HG02943 (cell line): ENCODE data around the gene HTATIP2.
"Not testable (repeated sequence)": the region's sequence is repeated elsewhere in the genome, so short reads cannot be mapped to it uniquely, and the experiment has no call there.

ENCODE experiments used
- ATAC-seq: cut with Tn5 transposase; IDR thresholded peaks from one replicate; pipeline ENCODE4 v1.9.1; 2021; ENCODE audit warnings: mild to moderate bottlenecking, low read depth, moderate library complexity; ENCODE audit not compliant: unreplicated experiment

Gene HTATIP2

GRCh38 chr11:20369826-20370225 lies 6.3 kb downstream of the HTATIP2 start:
- ATAC-seq: no peak

- no peak for ATAC-seq
These were observed 8.6 kb downstream of the HTATIP2 start for GRCh38 chr11:20372081-20372626.

- no peak for ATAC-seq
These were observed 9.6 kb downstream of the HTATIP2 start for GRCh38 chr11:20373147-20373546.

- no peak for ATAC-seq
These were observed 10.2 kb downstream of the HTATIP2 start for GRCh38 chr11:20373568-20374209.

GRCh38 chr11:20374741-20375300 lies 11.3 kb downstream of the HTATIP2 start:
- ATAC-seq: no peak

GRCh38 chr11:20376162-20376730 lies 12.7 kb downstream of the HTATIP2 start:
- ATAC-seq: no peak

- ATAC-seq: not testable (repeated sequence)
These were observed 22.5 kb downstream of the HTATIP2 start for GRCh38 chr11:20385996-20386395.

- ATAC-seq: peak; percentile 79
These were observed 24.0 kb downstream of the HTATIP2 start, which contains the start of gene PRMT3 for GRCh38 chr11:20387261-20388095. Gene PRMT3 (plus strand): TSS chr11:20387716. CDS start chr11:20387747, 31 bp downstream.

GRCh38 chr11:20388096-20389055 lies 24.9 kb downstream of the HTATIP2 start:
- ATAC-seq: peak; percentile 31

- peak; percentile 83 for ATAC-seq
These were observed 33.8 kb downstream of the HTATIP2 start for GRCh38 chr11:20397281-20397680.

- no peak for ATAC-seq
These were observed 36.0 kb downstream of the HTATIP2 start for GRCh38 chr11:20399498-20399897.

- ATAC-seq: no peak
These were observed 39.5 kb downstream of the HTATIP2 start for GRCh38 chr11:20403059-20403458.

- no peak for ATAC-seq
These were observed 43.0 kb downstream of the HTATIP2 start for GRCh38 chr11:20406484-20406883.

- no peak for ATAC-seq
These were observed 43.8 kb downstream of the HTATIP2 start for GRCh38 chr11:20407344-20407743.

- no peak for ATAC-seq
These were observed 51.9 kb downstream of the HTATIP2 start for GRCh38 chr11:20415432-20415831.

- ATAC-seq: no peak
These were observed 54.3 kb downstream of the HTATIP2 start for GRCh38 chr11:20417771-20418170.

- ATAC-seq: no peak
These were observed 58.4 kb downstream of the HTATIP2 start for GRCh38 chr11:20421946-20422345.

GRCh38 chr11:20429216-20429615 lies 65.7 kb downstream of the HTATIP2 start:
- ATAC-seq: no peak
